NCI-H2081 treated with DMSO at 0.1 percent for 48 hours (cell line): Measurements from ENCODE around the gene SDC4.

Source experiments
- DNase-seq: peaks from one replicate; lab custom pipeline; 2025; lab: John Stamatoyannopoulos, UW

Gene SDC4

GRCh38 chr20:45347936-45348778, at the start of gene SDC4:
SDC4 (minus strand) TSS chr20:45348424; CDS start chr20:45348384, 40 bp downstream.
- DNase-seq = no peak

- DNase-seq = no peak
These were observed 46.8 kb upstream of the SDC4 start for GRCh38 chr20:45395114-45395415.

- no peak for DNase-seq
These were observed 46.2 kb upstream of the SDC4 start for GRCh38 chr20:45394221-45395113.

GRCh38 chr20:45392733-45393132, 44.5 kb upstream of the SDC4 start:
- no peak for DNase-seq

GRCh38 chr20:45391559-45391958, 43.3 kb upstream of the SDC4 start:
- no peak for DNase-seq

GRCh38 chr20:45390931-45391330, 42.7 kb upstream of the SDC4 start:
- DNase-seq = no peak

- no peak for DNase-seq
These were observed 39.0 kb upstream of the SDC4 start for GRCh38 chr20:45387274-45387673.

- DNase-seq = no peak
These were observed 30.0 kb upstream of the SDC4 start, which contains the start of gene TP53TG5 for GRCh38 chr20:45378191-45378590. TP53TG5 (minus strand) TSS chr20:45378325; CDS start chr20:45378236, 89 bp downstream.

GRCh38 chr20:45377269-45377668, 29.0 kb upstream of the SDC4 start:
- DNase-seq = no peak

- no peak for DNase-seq
These were observed 26.7 kb upstream of the SDC4 start for GRCh38 chr20:45374966-45375365.

- DNase-seq = no peak
These were observed 25.9 kb upstream of the SDC4 start for GRCh38 chr20:45374101-45374467.

- no peak for DNase-seq
These were observed 25.3 kb upstream of the SDC4 start for GRCh38 chr20:45373353-45374100.

- no peak for DNase-seq
These were observed 24.6 kb upstream of the SDC4 start for GRCh38 chr20:45372646-45373352.

GRCh38 chr20:45372241-45372640, 24.0 kb upstream of the SDC4 start:
- no peak for DNase-seq

GRCh38 chr20:45370571-45371160, 22.4 kb upstream of the SDC4 start:
- no peak for DNase-seq

GRCh38 chr20:45368221-45368980, 20.2 kb upstream of the SDC4 start:
- DNase-seq = no peak

- no peak for DNase-seq
These were observed 18.9 kb upstream of the SDC4 start for GRCh38 chr20:45367126-45367525.

GRCh38 chr20:45366631-45367030, 18.4 kb upstream of the SDC4 start:
- no peak for DNase-seq

- no peak for DNase-seq
These were observed 18.0 kb upstream of the SDC4 start for GRCh38 chr20:45366192-45366591.

- no peak for DNase-seq
These were observed 17.3 kb upstream of the SDC4 start for GRCh38 chr20:45365444-45365970.
